HG02571 (cell line): Measurements from ENCODE around the gene SREBF2.

Experiments
- ATAC-seq: cut with Tn5 transposase; IDR thresholded peaks from one replicate; pipeline ENCODE4 v1.9.1; 2021; ENCODE audit warnings: mild to moderate bottlenecking, moderate library complexity; ENCODE audit not compliant: unreplicated experiment

SREBF2 gene

DNA sequence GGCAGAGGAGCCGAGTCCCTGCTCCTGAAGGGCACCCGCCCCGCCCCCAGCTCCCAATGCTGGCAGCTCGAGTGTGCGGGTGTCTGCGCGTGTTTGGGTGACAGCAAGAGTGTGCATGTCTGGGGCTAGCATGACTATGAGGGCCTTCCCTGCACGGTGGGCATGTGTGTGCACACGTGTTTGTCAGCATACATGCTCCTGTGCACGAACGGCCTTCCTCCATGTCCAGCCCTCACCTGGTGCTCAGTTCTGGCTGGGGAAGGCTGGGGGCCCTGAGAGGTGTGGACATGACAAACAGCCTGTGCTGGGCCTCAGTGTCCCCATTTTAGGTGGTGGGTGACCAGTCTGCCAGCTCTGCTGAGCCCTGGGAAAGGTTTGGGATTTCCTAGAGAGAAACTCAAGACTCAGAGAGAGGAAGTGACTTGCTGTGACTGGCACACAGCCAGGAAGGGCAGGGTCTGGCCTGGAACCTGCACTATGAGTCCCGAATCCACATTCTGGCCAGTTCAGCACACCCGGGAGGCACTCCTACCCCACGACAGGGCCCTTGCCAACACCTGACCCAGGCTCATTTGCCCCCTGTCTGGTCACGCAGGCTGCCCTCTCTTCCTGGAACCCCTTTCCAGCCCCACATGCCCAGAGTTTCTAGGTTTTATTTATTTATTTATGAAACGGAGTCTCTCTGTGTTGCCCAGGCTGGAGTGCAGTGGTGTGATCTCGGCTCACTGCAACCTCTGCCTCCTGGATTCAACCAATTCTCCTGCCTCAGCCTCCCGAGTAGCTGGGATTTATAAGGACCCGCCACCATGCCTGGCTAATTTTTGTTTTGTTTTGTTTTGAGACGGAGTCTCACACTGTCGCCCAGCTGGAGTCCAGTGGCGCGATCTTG, 85.2 kb downstream of the SREBF2 start:
- ATAC-seq = no peak

- ATAC-seq = peak; percentile 44
Observed at GRCh38 chr22:41919357-41920224, 86.7 kb downstream of the SREBF2 start.

DNA sequence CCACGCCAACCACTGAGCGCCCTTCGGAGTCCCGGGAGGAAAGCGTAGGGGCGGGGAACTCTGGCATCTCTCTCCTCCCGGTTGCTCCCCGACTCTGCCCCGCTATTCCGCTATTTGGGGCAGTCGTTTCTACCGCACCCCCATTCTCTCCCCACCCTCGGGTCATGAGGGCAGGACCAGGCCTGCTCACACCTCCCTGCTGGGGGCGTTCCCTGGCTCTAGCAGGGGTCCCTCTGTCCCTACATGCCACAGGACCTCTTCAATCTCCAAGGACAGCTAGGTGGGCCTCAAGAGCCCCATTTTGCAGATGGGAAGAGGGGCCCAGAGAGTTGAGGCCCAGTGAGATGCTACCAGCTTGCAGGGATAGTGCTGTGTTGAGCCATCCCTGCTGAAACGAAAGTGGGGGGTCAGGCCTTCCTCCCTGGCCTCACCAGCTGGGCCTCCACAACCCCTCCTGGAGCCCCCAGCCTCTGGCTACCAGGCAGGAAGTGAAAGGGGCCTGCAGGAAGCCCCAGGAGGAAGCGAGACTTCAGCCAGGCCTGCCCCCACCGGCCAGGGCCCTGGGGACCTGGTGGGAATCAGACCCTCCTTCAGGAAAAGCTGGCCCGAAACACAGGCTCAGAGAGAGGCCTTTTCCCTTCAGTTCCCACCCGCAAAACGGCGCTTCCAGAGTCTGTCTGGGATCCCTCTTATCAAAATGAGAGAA, 87.5 kb downstream of the SREBF2 start:
- ATAC-seq = peak; percentile 16

DNA sequence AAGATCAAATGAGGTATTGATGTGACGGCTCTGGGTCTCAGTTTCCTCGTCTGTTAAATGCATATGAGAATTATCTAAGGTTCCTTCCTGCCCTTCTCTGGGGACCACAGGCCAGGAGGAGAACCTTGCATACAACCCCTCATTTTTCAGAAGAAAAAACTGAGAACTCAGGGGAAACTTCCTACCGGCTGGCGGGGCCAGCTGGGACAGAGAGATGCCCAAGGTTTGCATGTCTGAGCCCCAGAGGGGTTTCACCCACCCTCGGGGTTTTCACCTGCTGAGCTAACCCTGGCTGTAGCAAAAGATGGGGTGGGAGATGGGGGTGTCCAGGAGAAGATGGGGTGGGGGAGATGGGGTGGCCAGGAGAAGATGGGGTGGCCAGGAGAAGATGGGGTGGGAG, 89.4 kb downstream of the SREBF2 start:
- no peak for ATAC-seq

- ATAC-seq = no peak
Observed at GRCh38 chr22:41922940-41923594, 90.2 kb downstream of the SREBF2 start.

DNA sequence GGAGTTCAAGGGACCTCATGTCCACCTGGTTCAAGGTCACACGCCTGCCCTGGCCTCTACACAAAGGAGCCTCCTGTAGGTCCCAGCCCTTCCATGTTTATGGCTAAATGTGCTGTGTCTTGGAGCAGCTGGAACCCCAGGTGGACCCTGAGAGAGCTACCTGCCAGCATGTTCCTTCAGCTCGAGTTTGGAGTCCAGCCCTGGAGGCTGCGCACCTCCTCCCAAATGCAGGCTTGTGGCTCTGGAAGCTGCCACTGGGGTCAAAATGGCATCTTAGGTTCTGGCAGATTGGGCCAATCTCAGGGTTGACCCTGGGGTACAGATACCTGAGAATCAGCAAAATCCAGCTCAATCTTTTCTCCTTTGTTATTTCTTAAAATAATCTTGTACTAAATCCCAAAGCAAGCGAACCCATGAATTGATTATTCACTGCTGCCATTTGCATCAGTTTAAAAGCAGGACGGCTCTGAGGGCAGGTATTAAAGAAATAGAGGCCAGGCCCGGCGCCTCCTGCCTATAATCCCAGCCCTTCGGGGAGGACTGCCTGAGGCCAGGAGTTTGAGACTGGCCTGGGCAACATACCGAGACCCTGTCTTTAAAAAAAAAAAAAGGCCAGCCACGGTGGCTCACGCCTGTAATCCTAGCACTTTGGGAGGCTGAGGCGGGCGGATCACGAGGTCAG, 90.8 kb downstream of the SREBF2 start:
- no peak for ATAC-seq

GRCh38 chr22:41925783-41926460, 93.0 kb downstream of the SREBF2 start:
- peak; percentile 38 for ATAC-seq

- ATAC-seq = no peak
Observed at GRCh38 chr22:41927813-41928212, 94.9 kb downstream of the SREBF2 start.

GRCh38 chr22:41928593-41929417, 95.9 kb downstream of the SREBF2 start:
- ATAC-seq = no peak

- ATAC-seq = no peak
Observed at GRCh38 chr22:41929418-41929810, 96.5 kb downstream of the SREBF2 start.

DNA sequence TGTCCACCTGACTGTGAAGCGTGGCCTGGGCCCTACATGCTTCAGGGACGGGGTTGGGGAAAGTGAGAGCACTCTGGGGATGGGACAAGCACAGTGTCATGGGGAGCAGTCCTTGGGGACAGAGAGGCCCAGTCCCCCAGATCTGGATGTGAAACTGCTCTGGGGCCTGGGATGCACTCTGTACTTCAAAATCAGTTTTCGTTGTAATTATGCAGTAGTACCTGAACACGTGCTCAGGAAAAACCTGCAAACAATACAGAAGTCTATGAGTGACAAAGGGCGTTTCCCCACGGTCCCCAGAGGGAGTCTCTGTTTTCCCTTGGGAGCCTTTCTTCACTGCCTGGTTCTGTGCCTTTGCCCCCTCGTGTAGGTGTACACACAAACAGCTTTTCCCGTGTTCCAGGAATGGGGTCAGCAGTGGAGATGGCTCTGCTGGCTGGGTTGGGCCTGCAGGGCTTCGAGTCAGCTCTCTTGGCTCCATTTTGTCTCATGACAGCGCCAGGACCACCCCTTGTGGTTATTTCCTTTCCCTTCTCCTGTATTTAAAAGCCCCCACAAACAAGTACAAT, 98.9 kb downstream of the SREBF2 start:
- ATAC-seq = no peak

DNA sequence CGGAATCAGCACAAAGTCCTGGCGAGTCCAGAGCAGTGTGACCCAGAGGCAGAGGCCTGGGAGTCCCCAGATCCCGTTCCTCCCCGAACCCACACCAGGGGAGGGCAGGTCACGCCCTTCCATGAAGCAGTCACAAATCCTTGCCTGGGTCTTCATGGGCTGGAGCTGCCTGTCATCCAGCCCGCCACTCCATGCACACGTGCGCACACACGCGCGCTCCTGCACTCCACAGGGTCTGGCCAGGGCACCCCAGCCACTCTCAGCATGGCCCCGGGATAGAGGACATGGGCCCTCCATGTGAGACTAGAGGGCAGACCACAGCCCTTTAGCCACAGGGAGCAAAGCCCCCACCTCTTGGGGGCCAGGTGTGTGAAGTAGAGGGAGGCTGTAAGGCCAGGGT, 99.4 kb downstream of the SREBF2 start:
- no peak for ATAC-seq

GRCh38 chr22:41933411-41934177, 100.7 kb downstream of the SREBF2 start:
- no peak for ATAC-seq

DNA sequence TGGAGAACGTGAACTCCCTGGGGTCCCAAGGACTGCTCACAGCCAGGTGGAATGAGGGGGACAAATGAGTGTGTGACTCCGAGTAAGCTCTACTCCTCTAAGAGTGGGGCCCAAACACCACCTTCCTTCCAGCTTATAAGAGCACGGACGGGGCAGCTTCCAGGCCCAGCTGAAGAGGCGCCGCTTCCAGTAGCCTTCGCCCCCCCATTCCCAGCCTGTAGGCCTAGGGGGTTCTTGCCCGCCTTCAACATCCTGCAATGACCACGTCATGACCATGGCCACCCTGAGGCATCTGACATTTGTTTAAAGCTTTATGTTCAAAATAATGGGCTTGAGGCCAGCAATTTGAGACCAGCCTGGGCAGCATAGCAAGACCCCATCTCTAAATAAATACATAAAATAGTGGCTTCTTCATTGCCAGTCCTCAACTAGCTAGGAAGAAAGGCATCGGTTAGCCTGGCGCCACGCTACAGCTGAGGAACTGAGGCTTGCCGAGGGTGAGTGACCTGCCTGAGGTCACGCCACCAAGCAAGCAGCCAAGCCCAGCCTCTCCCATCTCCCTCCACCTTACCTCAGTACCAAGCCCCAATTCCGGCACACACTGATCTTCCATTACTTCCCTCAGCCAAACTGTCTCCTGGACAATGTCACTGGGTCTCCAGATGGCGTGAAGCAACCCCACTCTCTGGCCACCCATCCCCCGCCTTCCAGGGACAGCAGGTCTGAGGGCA, 101.5 kb downstream of the SREBF2 start:
- ATAC-seq = no peak

GRCh38 chr22:41935015-41935351, 102.1 kb downstream of the SREBF2 start:
- no peak for ATAC-seq

DNA sequence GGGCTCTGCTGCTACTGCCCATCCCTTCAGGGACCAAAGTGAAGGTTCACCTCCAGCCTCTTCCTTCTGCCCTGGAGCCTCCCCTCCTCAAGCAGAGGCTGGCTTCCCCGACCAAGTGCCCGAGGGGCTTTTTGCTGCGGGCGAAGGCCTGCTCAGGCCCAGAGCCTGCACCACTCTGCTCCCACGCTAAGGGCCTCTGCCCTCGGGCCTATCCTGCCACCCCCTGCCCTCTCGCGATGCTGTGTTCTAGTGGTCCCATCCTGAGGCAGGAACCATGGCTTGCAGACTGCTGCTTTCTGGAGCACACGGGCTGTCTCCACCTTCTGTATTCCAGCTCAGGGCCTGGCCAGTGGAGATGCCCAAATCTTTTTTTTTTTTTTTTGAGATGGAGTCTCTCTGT, 102.6 kb downstream of the SREBF2 start:
- no peak for ATAC-seq

DNA sequence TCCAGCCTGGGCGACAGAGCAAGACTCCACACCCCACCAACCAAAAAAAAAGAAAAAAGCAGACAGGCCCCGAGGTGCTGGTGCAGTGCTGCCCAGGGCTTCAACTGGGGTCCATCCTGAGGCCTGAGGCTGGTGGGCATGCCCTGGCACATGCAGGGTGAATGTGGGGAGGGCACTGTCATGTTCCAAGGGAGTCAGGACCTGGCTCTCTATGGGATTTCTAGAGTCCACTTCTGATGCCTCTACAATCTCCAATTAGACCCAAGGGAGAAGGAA, 103.9 kb downstream of the SREBF2 start:
- ATAC-seq = no peak
